Measurements from ENCODE around the gene XPNPEP2. TPM values are rescaled to one million over a fixed set of nuclear protein-coding genes. Genes with fewer than 3 reads are reported as not detected.

Gene XPNPEP2
- total and polyA plus RNA-seq, 11 donors: 0.19 to 2.1 (median 0.55) TPM

- H3K27me3 ChIP-seq: no peaks in the 10 kb centered on the region
- WGBS, 4 donors: 76 to 96% (median 89%) methylated on average over 7 of the region's 7 CpGs
- DNase-seq (no peak), ATAC-seq (no peak)
- intact Hi-C loops (cut with DNase I): no loop called here
- TF ChIP-seq POLR2A (IDR thresholded peaks at IDR 0.05): no peak
- TF ChIP-seq, protein P1, sequence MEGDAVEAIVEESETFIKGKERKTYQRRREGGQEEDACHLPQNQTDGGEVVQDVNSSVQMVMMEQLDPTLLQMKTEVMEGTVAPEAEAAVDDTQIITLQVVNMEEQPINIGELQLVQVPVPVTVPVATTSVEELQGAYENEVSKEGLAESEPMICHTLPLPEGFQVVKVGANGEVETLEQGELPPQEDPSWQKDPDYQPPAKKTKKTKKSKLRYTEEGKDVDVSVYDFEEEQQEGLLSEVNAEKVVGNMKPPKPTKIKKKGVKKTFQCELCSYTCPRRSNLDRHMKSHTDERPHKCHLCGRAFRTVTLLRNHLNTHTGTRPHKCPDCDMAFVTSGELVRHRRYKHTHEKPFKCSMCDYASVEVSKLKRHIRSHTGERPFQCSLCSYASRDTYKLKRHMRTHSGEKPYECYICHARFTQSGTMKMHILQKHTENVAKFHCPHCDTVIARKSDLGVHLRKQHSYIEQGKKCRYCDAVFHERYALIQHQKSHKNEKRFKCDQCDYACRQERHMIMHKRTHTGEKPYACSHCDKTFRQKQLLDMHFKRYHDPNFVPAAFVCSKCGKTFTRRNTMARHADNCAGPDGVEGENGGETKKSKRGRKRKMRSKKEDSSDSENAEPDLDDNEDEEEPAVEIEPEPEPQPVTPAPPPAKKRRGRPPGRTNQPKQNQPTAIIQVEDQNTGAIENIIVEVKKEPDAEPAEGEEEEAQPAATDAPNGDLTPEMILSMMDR (IDR thresholded peaks at IDR 0.05): no peak
- no peak overlapping the region for H3K4me3 ChIP-seq
- no peak overlapping the region for H3K27ac ChIP-seq
- peaks cover 0 to 57% (median 15%) of the 10 kb centered on the region in 9 donors for H3K36me3 ChIP-seq
- peaks cover 0 to 13% (median 0%) of the 10 kb centered on the region in 12 donors for H3K4me1 ChIP-seq
- no peaks in the 10 kb centered on the region for H3K9me3 ChIP-seq
These were observed 70.3 kb downstream of the XPNPEP2 start for GRCh38 chrX:129808829-129809796.

- 77 to 91% (median 85%) methylated on average over 6 of the region's 6 CpGs for WGBS, 4 donors
These were observed 75.0 kb downstream of the XPNPEP2 start for GRCh38 chrX:129813662-129814368.

DNA sequence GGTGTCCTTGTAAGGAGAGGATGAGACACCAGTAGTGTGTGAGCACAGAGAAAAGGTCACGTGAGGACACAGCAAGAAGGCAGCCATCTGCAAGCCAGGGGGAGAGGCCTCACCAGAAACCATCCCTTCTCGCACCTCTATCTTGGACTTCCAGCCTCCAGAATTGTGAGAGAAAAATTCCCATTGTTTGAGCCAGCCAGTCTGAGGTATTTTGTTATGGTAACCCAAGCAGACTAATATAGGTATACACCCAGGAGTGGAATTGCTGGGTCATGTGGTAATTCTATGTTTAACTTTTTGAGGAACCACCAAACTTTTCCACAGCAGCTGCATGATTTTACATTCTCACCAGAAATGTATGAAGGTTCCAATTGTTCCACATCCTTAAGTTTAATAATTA, 79.3 kb downstream of the XPNPEP2 start:
- no peaks in the 10 kb centered on the region for H3K9me3 ChIP-seq
- no peaks in the 10 kb centered on the region for H3K27me3 ChIP-seq
- H3K27ac ChIP-seq: no peak overlapping the region
- H3K4me1 ChIP-seq: no peaks in the 10 kb centered on the region
- peaks cover 0 to 18% (median 0%) of the 10 kb centered on the region in 9 donors for H3K36me3 ChIP-seq
- intact Hi-C loops (cut with DNase I): loop anchor here in 1 of 10 donors (10.0 kb wide), 1 partner anchor 53 kb away; no protein-coding TSS in a partner anchor
- DNase-seq (no peak), ATAC-seq (no peak)
- no peak overlapping the region for H3K4me3 ChIP-seq
- WGBS, 4 donors: 67 to 96% (median 90%) methylated on average over 2 of the region's 2 CpGs
- TF ChIP-seq POLR2A (IDR thresholded peaks at IDR 0.05): no peak
- TF ChIP-seq, protein P1 (IDR thresholded peaks at IDR 0.05): no peak

More at GRCh38 chrX:129813662-129814368, 75.0 kb downstream of the XPNPEP2 start:
- Histone ChIP-seq H3K4me3 (no peak overlapping the region), H3K36me3 (peaks cover 0 to 38% (median 0%) of the 10 kb centered on the region in 9 donors), H3K9me3 (no peaks in the 10 kb centered on the region), H3K27ac (no peak overlapping the region), H3K4me1 (peaks cover 0 to 3% (median 0%) of the 10 kb centered on the region in 12 donors), H3K27me3 (no peaks in the 10 kb centered on the region)
- intact Hi-C loops (cut with DNase I): loop anchor here in 1 of 10 donors (10.0 kb wide), 1 partner anchor 49 kb away; no protein-coding TSS in a partner anchor
- DNase-seq (no peak), ATAC-seq (no peak)
- TF ChIP-seq, protein P1 (IDR thresholded peaks at IDR 0.05): no peak
- TF ChIP-seq POLR2A (IDR thresholded peaks at IDR 0.05): no peak

Other genes starting within 250 kb of the XPNPEP2 start
- 10 to 100 TPM; 24.6 to 38.5 (median 31.1) TPM for gene SMARCA1, start 215.5 kb upstream of the XPNPEP2 start, total RNA-seq
- 10 to 100 TPM in 1 of 2 donors, 1 to 10 TPM in 1; 7.6 to 15.8 TPM for gene SMARCA1, start 215.5 kb upstream of the XPNPEP2 start, polyA plus RNA-seq
- gene OCRL, start 198.7 kb upstream of the XPNPEP2 start, total RNA-seq: 10 to 100 TPM in 6 of 9 donors, 1 to 10 TPM in 3; 7.7 to 13.7 (median 10.2) TPM
- 10 to 100 TPM in 1 of 2 donors, 1 to 10 TPM in 1; 6.4 to 12.9 TPM for gene OCRL, start 198.7 kb upstream of the XPNPEP2 start, polyA plus RNA-seq
- gene APLN, start 84.0 kb upstream of the XPNPEP2 start, total RNA-seq: 10 to 100 TPM in 6 of 9 donors, 1 to 10 TPM in 3; 4.4 to 19.9 (median 12.7) TPM
- gene APLN, start 84.0 kb upstream of the XPNPEP2 start, polyA plus RNA-seq: 1 to 10 TPM; 3.6 to 8.7 TPM
- 10 to 100 TPM in 1 of 9 donors, 1 to 10 TPM in 6, under 1 TPM in 2; 0.74 to 27.8 (median 1.6) TPM for gene SASH3, start 41.0 kb downstream of the XPNPEP2 start, total RNA-seq
- 1 to 10 TPM in 1 of 2 donors, under 1 TPM in 1; 0.61 to 2.4 TPM for gene SASH3, start 41.0 kb downstream of the XPNPEP2 start, polyA plus RNA-seq
- gene ZDHHC9, start 104.9 kb downstream of the XPNPEP2 start, total RNA-seq: 10 to 100 TPM in 7 of 9 donors, 1 to 10 TPM in 2; 8.1 to 39.0 (median 13.2) TPM
- gene ZDHHC9, start 104.9 kb downstream of the XPNPEP2 start, polyA plus RNA-seq: 10 to 100 TPM in 1 of 2 donors, 1 to 10 TPM in 1; 3.5 to 30.8 TPM
- 10 to 100 TPM in 3 of 9 donors, 1 to 10 TPM in 6; 7.3 to 10.6 (median 9.0) TPM for gene UTP14A, start 167.2 kb downstream of the XPNPEP2 start, total RNA-seq
- 10 to 100 TPM in 1 of 2 donors, 1 to 10 TPM in 1; 5.6 to 14.0 TPM for gene UTP14A, start 167.2 kb downstream of the XPNPEP2 start, polyA plus RNA-seq
- 10 to 100 TPM in 2 of 9 donors, 1 to 10 TPM in 7; 5.3 to 11.0 (median 9.0) TPM for gene BCORL1, start 243.7 kb downstream of the XPNPEP2 start, total RNA-seq
- gene BCORL1, start 243.7 kb downstream of the XPNPEP2 start, polyA plus RNA-seq: 1 to 10 TPM; 3.3 to 7.5 TPM

Data from heart left ventricle (tissue), 16 donors.